SK-N-SH treated with all-trans-retinoic acid at 6 μM for 48 hours (cell line): ENCODE data around the gene ZNF135.

Experiments
- ARNTL ChIP-seq: fragments of 450-650 bp; formaldehyde crosslinking; IDR thresholded peaks from 2 replicates; pipeline ENCODE4 v1.5.0; 2020; ENCODE audit warnings: low read depth, mild to moderate bottlenecking, moderate library complexity, borderline replicate concordance
- ISL1 ChIP-seq: fragments of 250-450 bp; sonication (Bioruptor Pico); IDR thresholded peaks from 2 replicates; pipeline ENCODE4 v2.1.2; 2022; ENCODE audit warnings: mild to moderate bottlenecking, moderate library complexity
- TOX ChIP-seq: fragments of 250-450 bp; sonication (Bioruptor Pico); IDR thresholded peaks from 2 replicates; pipeline ENCODE4 v1.8.0; 2021; ENCODE audit warnings: mild to moderate bottlenecking, moderate library complexity, borderline replicate concordance
- ZFP3 ChIP-seq: fragments of 250-450 bp; sonication (Bioruptor Pico); IDR thresholded peaks from 2 replicates; pipeline ENCODE4 v1.5.0; 2020; ENCODE audit warnings: mild to moderate bottlenecking, moderate library complexity
- ZFP30 ChIP-seq: fragments of 450-650 bp; formaldehyde crosslinking; IDR thresholded peaks from 2 replicates; pipeline ENCODE4 v1.5.0; 2022; ENCODE audit warnings: mild to moderate bottlenecking, moderate library complexity
- ZNF70 ChIP-seq: fragments of 450-650 bp; formaldehyde crosslinking; IDR thresholded peaks from 2 replicates; pipeline ENCODE4 v1.5.0; 2020; ENCODE audit warnings: mild to moderate bottlenecking, moderate library complexity
- TF ChIP-seq, protein P1 (sequence below): fragments of 250-450 bp; sonication (Bioruptor Pico); IDR thresholded peaks from 2 replicates; pipeline ENCODE4 v1.8.0; 2020; ENCODE audit warnings: mild to moderate bottlenecking, moderate library complexity, borderline replicate concordance

GRCh38 chr19:58033741-58034476 lies 25.2 kb upstream of the ZNF135 start, which contains the start of gene ZSCAN1:
- TF ChIP-seq TOX (no peak), ISL1 (CRISPR knock-in tag) (no peak), ZFP3 (no peak), ZNF70 (CRISPR knock-in tag) (no peak), ZFP30 (CRISPR knock-in tag) (no peak), ARNTL (no peak)
- TF ChIP-seq, protein P1, sequence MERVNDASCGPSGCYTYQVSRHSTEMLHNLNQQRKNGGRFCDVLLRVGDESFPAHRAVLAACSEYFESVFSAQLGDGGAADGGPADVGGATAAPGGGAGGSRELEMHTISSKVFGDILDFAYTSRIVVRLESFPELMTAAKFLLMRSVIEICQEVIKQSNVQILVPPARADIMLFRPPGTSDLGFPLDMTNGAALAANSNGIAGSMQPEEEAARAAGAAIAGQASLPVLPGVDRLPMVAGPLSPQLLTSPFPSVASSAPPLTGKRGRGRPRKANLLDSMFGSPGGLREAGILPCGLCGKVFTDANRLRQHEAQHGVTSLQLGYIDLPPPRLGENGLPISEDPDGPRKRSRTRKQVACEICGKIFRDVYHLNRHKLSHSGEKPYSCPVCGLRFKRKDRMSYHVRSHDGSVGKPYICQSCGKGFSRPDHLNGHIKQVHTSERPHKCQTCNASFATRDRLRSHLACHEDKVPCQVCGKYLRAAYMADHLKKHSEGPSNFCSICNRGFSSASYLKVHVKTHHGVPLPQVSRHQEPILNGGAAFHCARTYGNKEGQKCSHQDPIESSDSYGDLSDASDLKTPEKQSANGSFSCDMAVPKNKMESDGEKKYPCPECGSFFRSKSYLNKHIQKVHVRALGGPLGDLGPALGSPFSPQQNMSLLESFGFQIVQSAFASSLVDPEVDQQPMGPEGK, result no peak
